ENCODE measurements around the gene SLAMF9. TPM values are rescaled to one million over a fixed set of nuclear protein-coding genes. Genes with fewer than 3 reads are reported as not detected.

The SLAMF9 gene
- total RNA-seq, 1 experiment from 2014 or later = not detected

- intact Hi-C loops (cut with micrococcal nuclease) = no loop called here
- Histone ChIP-seq H3K27me3 (ENCODE audit: insufficient read depth, low read length) (peaks cover 39% of the 10 kb centered on the region), H3K4me3 (replicated peaks in 1 of 2; ENCODE audit: low read depth in 1 of 2, low read length in 2 of 2) (no peak overlapping the region), H4K20me1 (ENCODE audit: insufficient read depth) (no peaks in the 10 kb centered on the region), H2AFZ (ENCODE audit: low read depth, low read length, poor library complexity, severe bottlenecking) (no peak overlapping the region), H3K9ac (ENCODE audit: low read length) (no peak overlapping the region), H3K79me2 (ENCODE audit: insufficient read depth, low read length) (no peaks in the 10 kb centered on the region), H3K36me3 (ENCODE audit: control insufficient read depth in 1 of 2, insufficient read depth in 2 of 2, low read length in 2 of 2) (no peaks in the 10 kb centered on the region), H3K9me2 (ENCODE audit: insufficient read depth) (no peaks in the 10 kb centered on the region), H3K9me3 (ENCODE audit: control insufficient read depth in 1 of 2, insufficient read depth in 1 of 2, low read depth in 1 of 2, low read length in 2 of 2) (no peaks in the 10 kb centered on the region), H3K4me1 (ENCODE audit: control insufficient read depth in 1 of 2, insufficient read depth in 2 of 2, low read length in 2 of 2) (peaks cover 0 to 7% of the 10 kb centered on the region in 2 experiments; a peak in 1 of 4 replicates), H3K4me2 (ENCODE audit: low read length) (no peak overlapping the region), H3K27ac (ENCODE audit: low read depth, low read length) (no peak overlapping the region)
- TF ChIP-seq TCF7L2 (IDR thresholded peaks at IDR 0.05; ENCODE audit: borderline replicate concordance, extremely low read depth, insufficient read depth, insufficient read length) = no peak
- TF ChIP-seq SRF (IDR thresholded peaks at IDR 0.05; ENCODE audit: low read depth) = no peak
- no peak for TF ChIP-seq ZFX (IDR thresholded peaks at IDR 0.05)
- TF ChIP-seq POLR2AphosphoS5 (IDR thresholded peaks at IDR 0.05; ENCODE audit: low read depth, low read length) = no peak
- TF ChIP-seq RAD21 (IDR thresholded peaks at IDR 0.05; ENCODE audit: low read depth) = no peak
- no peak for TF ChIP-seq MAX (IDR thresholded peaks at IDR 0.05)
- TF ChIP-seq POLR2A (IDR thresholded peaks at IDR 0.05; ENCODE audit: borderline replicate concordance, extremely low read depth, insufficient read depth, insufficient read length) = no peak
- no peak for TF ChIP-seq EGR1 (IDR thresholded peaks at IDR 0.05; ENCODE audit: low read depth)
- TF ChIP-seq YY1 (IDR thresholded peaks at IDR 0.05; ENCODE audit: extremely low read depth, insufficient replicate concordance, low read depth, low read length) = no peak
- no peak for TF ChIP-seq FOSL1 (IDR thresholded peaks at IDR 0.05; ENCODE audit: low read depth)
- no peak for TF ChIP-seq CTCF (IDR thresholded peaks at IDR 0.05 in 2 of 3, conservative IDR thresholded peaks at IDR 0.05 in 1 of 3; ENCODE audit: borderline replicate concordance in 1 of 3, insufficient read depth in 1 of 3, low read depth in 2 of 3, low read length in 2 of 3)
- TF ChIP-seq EZH2phosphoT487 (IDR thresholded peaks at IDR 0.05; ENCODE audit: borderline replicate concordance) = no peak
- no peak for TF ChIP-seq SP1 (IDR thresholded peaks at IDR 0.05; ENCODE audit: low read depth)
- TF ChIP-seq JUND (IDR thresholded peaks at IDR 0.05) = no peak
- no peak for TF ChIP-seq EZH2 (IDR thresholded peaks at IDR 0.05)
- no peak for TF ChIP-seq ELF1 (IDR thresholded peaks at IDR 0.05; ENCODE audit: borderline replicate concordance, low read depth)
- TF ChIP-seq ZBTB33 (IDR thresholded peaks at IDR 0.05; ENCODE audit: extremely low read depth, insufficient replicate concordance, low read length) = no peak
- POLR2A ChIA-PET = no interaction called here
- CTCF ChIA-PET = no interaction called here
- RAD21 ChIA-PET (ENCODE audit: low non-redundant PET in 1 of 2, low total read pairs in 2 of 2, uncharacterized antibody in 2 of 2, unreplicated experiment in 2 of 2) = no interaction called here
- no TSS peak for BruUV-seq (replicated peaks)
- no peak for DNase-seq (ENCODE audit: low read depth, low spot score)
- no peak for ATAC-seq
These were observed 20.4 kb upstream of the SLAMF9 start for GRCh38 chr1:159974350-159974965.
